Measurements from ENCODE around the gene TBC1D9B. TPM values are rescaled to one million over a fixed set of nuclear protein-coding genes. Genes with fewer than 3 reads are reported as not detected.

TBC1D9B gene
- total RNA-seq, 1 experiment from 2014 or later: 66.0 TPM

GRCh38 chr5:179886190-179886911, 21.3 kb downstream of the TBC1D9B start:
- Histone ChIP-seq H3K27me3 (ENCODE audit: low read length) (no peaks in the 10 kb centered on the region), H3K4me1 (ENCODE audit: low read length) (no peaks in the 10 kb centered on the region), H3K27ac (ENCODE audit: low read length) (no peak overlapping the region), H2AFZ (ENCODE audit: low read length) (no peak overlapping the region), H3K79me2 (ENCODE audit: low read length) (no peaks in the 10 kb centered on the region), H3K36me3 (ENCODE audit: insufficient read depth, low read length) (peaks cover 47% of the 10 kb centered on the region), H4K20me1 (ENCODE audit: insufficient read depth, low read depth, low read length) (no peaks in the 10 kb centered on the region), H3K4me3 (ENCODE audit: low read length) (no peak overlapping the region), H3K9me2 (replicated peaks; ENCODE audit: insufficient read depth, low read length) (no peaks in the 10 kb centered on the region), H3K4me2 (ENCODE audit: low read depth, low read length, poor library complexity, severe bottlenecking) (no peak overlapping the region), H3K9ac (ENCODE audit: low read length) (no peak overlapping the region), H3K9me3 (ENCODE audit: low read length) (no peaks in the 10 kb centered on the region)
- no peak for DNase-seq

GRCh38 chr5:179885491-179886090, 22.1 kb downstream of the TBC1D9B start:
- H3K36me3 ChIP-seq (ENCODE audit: insufficient read depth, low read length): peaks cover 44% of the 10 kb centered on the region
- no peak for DNase-seq

GRCh38 chr5:179883163-179883562, 24.5 kb downstream of the TBC1D9B start:
- no peak overlapping the region for H3K9ac ChIP-seq (ENCODE audit: low read length)
- no peak overlapping the region for H3K4me2 ChIP-seq (ENCODE audit: low read depth, low read length, poor library complexity, severe bottlenecking)
- no peaks in the 10 kb centered on the region for H3K79me2 ChIP-seq (ENCODE audit: low read length)
- no peaks in the 10 kb centered on the region for H4K20me1 ChIP-seq (ENCODE audit: insufficient read depth, low read depth, low read length)
- no peaks in the 10 kb centered on the region for H3K27me3 ChIP-seq (ENCODE audit: low read length)
- no peaks in the 10 kb centered on the region for H3K9me2 ChIP-seq (replicated peaks; ENCODE audit: insufficient read depth, low read length)
- H3K9me3 ChIP-seq (ENCODE audit: low read length): no peaks in the 10 kb centered on the region
- H2AFZ ChIP-seq (ENCODE audit: low read length): no peak overlapping the region
- no peaks in the 10 kb centered on the region for H3K4me1 ChIP-seq (ENCODE audit: low read length)
- no peak overlapping the region for H3K27ac ChIP-seq (ENCODE audit: low read length)
- DNase-seq: no peak
- no peak overlapping the region for H3K4me3 ChIP-seq (ENCODE audit: low read length)
- peaks cover 38% of the 10 kb centered on the region for H3K36me3 ChIP-seq (ENCODE audit: insufficient read depth, low read length)

More at GRCh38 chr5:179885491-179886090, 22.1 kb downstream of the TBC1D9B start:
- no peaks in the 10 kb centered on the region for H3K79me2 ChIP-seq (ENCODE audit: low read length)
- no peak overlapping the region for H2AFZ ChIP-seq (ENCODE audit: low read length)
- no peaks in the 10 kb centered on the region for H3K9me2 ChIP-seq (replicated peaks; ENCODE audit: insufficient read depth, low read length)
- no peak overlapping the region for H3K4me3 ChIP-seq (ENCODE audit: low read length)
- H3K4me2 ChIP-seq (ENCODE audit: low read depth, low read length, poor library complexity, severe bottlenecking): no peak overlapping the region
- no peak overlapping the region for H3K27ac ChIP-seq (ENCODE audit: low read length)
- H3K9ac ChIP-seq (ENCODE audit: low read length): no peak overlapping the region
- no peaks in the 10 kb centered on the region for H4K20me1 ChIP-seq (ENCODE audit: insufficient read depth, low read depth, low read length)
- H3K4me1 ChIP-seq (ENCODE audit: low read length): no peaks in the 10 kb centered on the region
- no peaks in the 10 kb centered on the region for H3K27me3 ChIP-seq (ENCODE audit: low read length)
- H3K9me3 ChIP-seq (ENCODE audit: low read length): no peaks in the 10 kb centered on the region

GRCh38 chr5:179882338-179882737, 25.4 kb downstream of the TBC1D9B start:
- Histone ChIP-seq H3K27ac (ENCODE audit: low read length) (no peak overlapping the region), H3K36me3 (ENCODE audit: insufficient read depth, low read length) (peaks cover 35% of the 10 kb centered on the region), H3K9ac (ENCODE audit: low read length) (no peak overlapping the region), H3K4me2 (ENCODE audit: low read depth, low read length, poor library complexity, severe bottlenecking) (no peak overlapping the region), H3K27me3 (ENCODE audit: low read length) (no peaks in the 10 kb centered on the region), H3K9me3 (ENCODE audit: low read length) (no peaks in the 10 kb centered on the region), H4K20me1 (ENCODE audit: insufficient read depth, low read depth, low read length) (no peaks in the 10 kb centered on the region), H2AFZ (ENCODE audit: low read length) (no peak overlapping the region), H3K4me3 (ENCODE audit: low read length) (no peak overlapping the region), H3K4me1 (ENCODE audit: low read length) (no peaks in the 10 kb centered on the region), H3K9me2 (replicated peaks; ENCODE audit: insufficient read depth, low read length) (no peaks in the 10 kb centered on the region), H3K79me2 (ENCODE audit: low read length) (no peaks in the 10 kb centered on the region)
- no peak for DNase-seq

GRCh38 chr5:179880848-179881590, 26.7 kb downstream of the TBC1D9B start:
- Histone ChIP-seq H2AFZ (ENCODE audit: low read length) (no peak overlapping the region), H4K20me1 (ENCODE audit: insufficient read depth, low read depth, low read length) (no peaks in the 10 kb centered on the region), H3K36me3 (ENCODE audit: insufficient read depth, low read length) (peaks cover 24% of the 10 kb centered on the region), H3K9me3 (ENCODE audit: low read length) (no peaks in the 10 kb centered on the region), H3K4me1 (ENCODE audit: low read length) (no peaks in the 10 kb centered on the region), H3K4me2 (ENCODE audit: low read depth, low read length, poor library complexity, severe bottlenecking) (no peak overlapping the region), H3K9ac (ENCODE audit: low read length) (no peak overlapping the region), H3K27me3 (ENCODE audit: low read length) (no peaks in the 10 kb centered on the region), H3K4me3 (ENCODE audit: low read length) (no peak overlapping the region), H3K79me2 (ENCODE audit: low read length) (no peaks in the 10 kb centered on the region), H3K9me2 (replicated peaks; ENCODE audit: insufficient read depth, low read length) (no peaks in the 10 kb centered on the region), H3K27ac (ENCODE audit: low read length) (no peak overlapping the region)
- no peak for DNase-seq

GRCh38 chr5:179880066-179880650, 27.5 kb downstream of the TBC1D9B start:
- DNase-seq: no peak
- no peaks in the 10 kb centered on the region for H3K79me2 ChIP-seq (ENCODE audit: low read length)
- no peak overlapping the region for H3K27ac ChIP-seq (ENCODE audit: low read length)
- H3K4me1 ChIP-seq (ENCODE audit: low read length): no peaks in the 10 kb centered on the region
- no peaks in the 10 kb centered on the region for H3K9me3 ChIP-seq (ENCODE audit: low read length)
- no peak overlapping the region for H3K9ac ChIP-seq (ENCODE audit: low read length)
- peaks cover 23% of the 10 kb centered on the region for H3K36me3 ChIP-seq (ENCODE audit: insufficient read depth, low read length)
- no peak overlapping the region for H2AFZ ChIP-seq (ENCODE audit: low read length)
- H3K9me2 ChIP-seq (replicated peaks; ENCODE audit: insufficient read depth, low read length): no peaks in the 10 kb centered on the region
- no peaks in the 10 kb centered on the region for H3K27me3 ChIP-seq (ENCODE audit: low read length)
- no peak overlapping the region for H3K4me3 ChIP-seq (ENCODE audit: low read length)
- H4K20me1 ChIP-seq (ENCODE audit: insufficient read depth, low read depth, low read length): no peaks in the 10 kb centered on the region
- no peak overlapping the region for H3K4me2 ChIP-seq (ENCODE audit: low read depth, low read length, poor library complexity, severe bottlenecking)

GRCh38 chr5:179879690-179880010, 28.0 kb downstream of the TBC1D9B start:
- Histone ChIP-seq H3K4me2 (ENCODE audit: low read depth, low read length, poor library complexity, severe bottlenecking) (no peak overlapping the region), H2AFZ (ENCODE audit: low read length) (no peak overlapping the region), H4K20me1 (ENCODE audit: insufficient read depth, low read depth, low read length) (no peaks in the 10 kb centered on the region), H3K36me3 (ENCODE audit: insufficient read depth, low read length) (peaks cover 19% of the 10 kb centered on the region), H3K9ac (ENCODE audit: low read length) (no peak overlapping the region), H3K4me3 (ENCODE audit: low read length) (no peak overlapping the region), H3K27ac (ENCODE audit: low read length) (no peak overlapping the region), H3K9me3 (ENCODE audit: low read length) (no peaks in the 10 kb centered on the region), H3K4me1 (ENCODE audit: low read length) (no peaks in the 10 kb centered on the region), H3K79me2 (ENCODE audit: low read length) (no peaks in the 10 kb centered on the region), H3K9me2 (replicated peaks; ENCODE audit: insufficient read depth, low read length) (no peaks in the 10 kb centered on the region), H3K27me3 (ENCODE audit: low read length) (no peaks in the 10 kb centered on the region)
- DNase-seq: no peak

- no peaks in the 10 kb centered on the region for H3K79me2 ChIP-seq (ENCODE audit: low read length)
Measured at GRCh38 chr5:179879003-179879689, 28.6 kb downstream of the TBC1D9B start.

More at GRCh38 chr5:179879003-179879689, 28.6 kb downstream of the TBC1D9B start:
- DNase-seq: no peak
- Histone ChIP-seq H3K27me3 (ENCODE audit: low read length) (no peaks in the 10 kb centered on the region), H3K27ac (ENCODE audit: low read length) (no peak overlapping the region), H3K9me3 (ENCODE audit: low read length) (no peaks in the 10 kb centered on the region), H3K9ac (ENCODE audit: low read length) (no peak overlapping the region), H3K9me2 (replicated peaks; ENCODE audit: insufficient read depth, low read length) (no peaks in the 10 kb centered on the region), H4K20me1 (ENCODE audit: insufficient read depth, low read depth, low read length) (no peaks in the 10 kb centered on the region), H2AFZ (ENCODE audit: low read length) (no peak overlapping the region), H3K4me3 (ENCODE audit: low read length) (no peak overlapping the region), H3K4me1 (ENCODE audit: low read length) (no peaks in the 10 kb centered on the region), H3K36me3 (ENCODE audit: insufficient read depth, low read length) (peaks cover 14% of the 10 kb centered on the region), H3K4me2 (ENCODE audit: low read depth, low read length, poor library complexity, severe bottlenecking) (no peak overlapping the region)

All from Karpas-422 (cell line).